GM12801 (cell line): ENCODE data around the gene SERPINB2.

ENCODE experiments used
- CTCF ChIP-seq: IDR thresholded peaks from one replicate; pipeline ENCODE4 v1.5.1; 2011; ENCODE audit warnings: control low read depth; ENCODE audit not compliant: insufficient read length; ENCODE audit errors: extremely low read depth

SERPINB2 gene

GRCh38 chr18:63859781-63860475 is 27.6 kb upstream of the SERPINB2 start:
- no peak for TF ChIP-seq CTCF

DNA sequence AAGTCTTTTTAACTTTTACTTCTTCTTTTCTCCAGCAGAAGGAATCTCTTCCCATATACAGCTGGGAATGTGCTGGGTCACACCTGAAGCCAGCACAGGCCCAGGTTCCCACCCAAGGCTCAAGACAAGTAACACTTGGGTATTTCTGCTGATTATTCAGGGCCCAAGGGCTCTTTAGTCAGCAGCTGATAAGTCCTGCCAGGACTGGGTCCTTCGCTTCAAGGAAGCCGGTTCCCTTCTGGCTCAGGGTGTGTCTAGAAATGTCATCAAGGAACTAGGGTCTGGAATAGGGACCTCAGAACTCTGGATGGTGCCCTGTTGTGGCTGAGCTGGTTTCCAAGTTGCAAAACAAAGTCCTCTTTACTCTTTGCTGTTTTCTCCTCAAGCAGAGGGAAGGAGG is 27.0 kb upstream of the SERPINB2 start:
- no peak for TF ChIP-seq CTCF

- no peak for TF ChIP-seq CTCF
Measured at GRCh38 chr18:63867368-63868125, 20.0 kb upstream of the SERPINB2 start.

GRCh38 chr18:63868546-63868945 is 19.0 kb upstream of the SERPINB2 start:
- TF ChIP-seq CTCF, result no peak

DNA sequence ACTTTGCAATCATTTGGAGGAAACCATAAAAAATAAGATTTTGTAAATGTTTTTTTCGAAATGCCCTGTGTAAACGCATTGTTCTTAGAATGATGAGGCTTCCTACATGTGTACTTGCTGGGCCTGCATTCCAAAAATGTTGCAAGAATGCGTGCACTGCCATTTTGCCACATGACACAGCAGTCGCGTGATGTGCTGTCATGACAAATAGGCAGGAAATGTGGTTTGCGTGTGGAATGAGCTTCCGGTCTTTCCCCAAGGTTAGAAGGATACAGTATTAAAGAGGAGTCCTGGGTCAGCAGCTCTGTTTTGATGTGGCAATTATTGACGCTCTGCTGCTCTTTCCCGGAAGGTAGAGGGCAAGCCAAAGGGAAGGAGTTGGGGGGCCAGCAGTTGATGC is 18.1 kb upstream of the SERPINB2 start:
- TF ChIP-seq CTCF, result no peak

- no peak for TF ChIP-seq CTCF
Measured at GRCh38 chr18:63869851-63870250, 17.7 kb upstream of the SERPINB2 start.

DNA sequence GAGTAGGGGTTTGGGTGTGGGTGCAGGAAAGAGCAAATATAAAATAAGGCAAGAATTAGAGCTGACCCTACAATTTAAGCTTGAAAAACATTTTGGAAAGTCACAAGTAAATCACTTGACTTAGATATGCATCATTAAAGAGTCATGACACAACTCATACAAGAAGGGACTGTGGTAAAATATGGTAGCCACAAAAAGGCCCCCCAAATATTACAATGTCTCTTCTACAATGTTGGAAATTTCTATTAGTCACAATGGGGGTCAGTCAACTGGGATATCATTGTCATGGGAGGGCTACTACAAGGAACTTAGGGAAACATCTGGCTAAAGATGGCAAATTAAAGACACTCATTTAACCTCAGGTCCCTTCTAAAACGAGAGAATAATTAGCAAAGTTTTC is 15.7 kb upstream of the SERPINB2 start:
- no peak for TF ChIP-seq CTCF
